Neural progenitor cell (in vitro differentiated cells): ENCODE results near the gene TENM3. TPM values are rescaled to one million over a fixed set of nuclear protein-coding genes. Genes with fewer than 3 reads are reported as not detected.

Experiments
- DNase-seq: peaks from one replicate; pipeline ENCODE4 v3.0.0-alpha.2; 2016; ENCODE audit warnings: low spot score
- H2AFZ ChIP-seq: fragments of 200-600 bp; sonication (generic); replicated peaks from 2 replicates; pipeline ENCODE4 v1.6.1; 2016; ENCODE audit warnings: antibody characterized with exemption
- H3F3A ChIP-seq: fragments of 200-600 bp; sonication (generic); 2 replicates; pipeline ENCODE4 v1.6.1; 2016; ENCODE audit warnings: antibody characterized with exemption, low read depth
- H3K27ac ChIP-seq: fragments of 200-600 bp; sonication (generic); 2 replicates; pipeline ENCODE4 v1.5.1; 2016; ENCODE audit warnings: mild to moderate bottlenecking
- H3K27me3 ChIP-seq: fragments of 200-600 bp; sonication (generic); 2 replicates; pipeline ENCODE4 v1.6.1; 2016; ENCODE audit warnings: mild to moderate bottlenecking, moderate library complexity
- H3K36me3 ChIP-seq: fragments of 200-600 bp; sonication (generic); 2 replicates; pipeline ENCODE4 v1.5.1; 2016
- H3K4me1 ChIP-seq: fragments of 200-600 bp; sonication (generic); 2 replicates; pipeline ENCODE4 v1.6.1; 2016; ENCODE audit warnings: mixed run types
- H3K4me2 ChIP-seq: fragments of 200-600 bp; sonication (generic); 2 replicates; pipeline ENCODE4 v1.6.1; 2016
- H3K4me3 ChIP-seq: fragments of 200-600 bp; sonication (generic); 2 replicates; pipeline ENCODE4 v1.5.1; 2016
- H3K79me2 ChIP-seq: fragments of 200-600 bp; sonication (generic); 2 replicates; pipeline ENCODE4 v1.6.1; 2016; ENCODE audit warnings: low read depth
- H3K9ac ChIP-seq: fragments of 200-600 bp; sonication (generic); 2 replicates; pipeline ENCODE4 v1.6.1; 2016
- H3K9me3 ChIP-seq: fragments of 200-600 bp; sonication (generic); 2 replicates; pipeline ENCODE4 v1.5.1; 2016; ENCODE audit warnings: low read depth
- H4K20me1 ChIP-seq: fragments of 200-600 bp; sonication (generic); 2 replicates; pipeline ENCODE4 v1.6.1; 2016; ENCODE audit warnings: low read depth
- H3K27ac Mint-ChIP-seq: 3 replicates; pipeline ENCODE4 v1.8.0; 2021; ENCODE audit warnings: mixed read lengths
- H3K27me3 Mint-ChIP-seq: 2 replicates; pipeline ENCODE4 v1.8.0; 2022; ENCODE audit warnings: low read depth, mild to moderate bottlenecking, inconsistent platforms, moderate library complexity, mixed read lengths; ENCODE audit not compliant: insufficient read depth
- H3K36me3 Mint-ChIP-seq: 3 replicates; pipeline ENCODE4 v1.8.0; 2021; ENCODE audit warnings: mixed read lengths
- H3K4me1 Mint-ChIP-seq: 3 replicates; pipeline ENCODE4 v1.8.0; 2021; ENCODE audit warnings: mixed read lengths
- H3K4me3 Mint-ChIP-seq: 3 replicates; pipeline ENCODE4 v1.8.0; 2021; ENCODE audit warnings: mild to moderate bottlenecking, moderate library complexity, mixed read lengths
- H3K9me3 Mint-ChIP-seq: 3 replicates; pipeline ENCODE4 v1.8.0; 2020; ENCODE audit warnings: mixed read lengths
- CTCF ChIP-seq: fragments of 200-600 bp; sonication (generic); IDR thresholded peaks from 2 replicates; pipeline ENCODE4 v1.5.1; 2017; ENCODE audit warnings: antibody characterized with exemption, mild to moderate bottlenecking
- EZH2 ChIP-seq: fragments of 200-600 bp; sonication (generic); IDR thresholded peaks from 2 replicates; pipeline ENCODE4 v1.6.1; 2017; ENCODE audit warnings: antibody characterized with exemption, mild to moderate bottlenecking, moderate library complexity
- EZH2phosphoT487 ChIP-seq: fragments of 200-600 bp; sonication (generic); IDR thresholded peaks from 2 replicates; pipeline ENCODE4 v1.6.1; 2017; ENCODE audit warnings: antibody characterized with exemption
- total RNA-seq: library from RNA; depleted of rRNA; stranded (reverse); fragments of >200 nt; gene quantifications from 2 replicates; pipeline ENCODE4 v1.2.3, GENCODE V29; 2015; ENCODE audit warnings: low replicate concordance

The TENM3 gene
- total RNA-seq, 1 donor from 2014 or later, result 78.7 TPM

- Mint-ChIP-seq H3K4me3 (no peak overlapping the region), H3K27me3 (peaks cover 5% of the 10 kb centered on the region), H3K4me1 (peaks cover 44% of the 10 kb centered on the region), H3K9me3 (no peaks in the 10 kb centered on the region), H3K27ac (peak overlapping the region; percentile 82), H3K36me3 (no peaks in the 10 kb centered on the region)
- Histone ChIP-seq H4K20me1 (no peaks in the 10 kb centered on the region), H3K9ac (no peak overlapping the region), H3K4me1 (peaks cover 27% of the 10 kb centered on the region), H3K79me2 (no peaks in the 10 kb centered on the region), H3K27ac (no peak overlapping the region), H2AFZ (no peak overlapping the region), H3K4me3 (no peak overlapping the region), H3K4me2 (peak overlapping the region; percentile 42), H3K27me3 (no peaks in the 10 kb centered on the region), H3K36me3 (no peaks in the 10 kb centered on the region), H3F3A (peaks cover 16% of the 10 kb centered on the region), H3K9me3 (no peaks in the 10 kb centered on the region)
- DNase-seq, result no peak
- no peak for TF ChIP-seq CTCF
- no peak for TF ChIP-seq EZH2phosphoT487
- TF ChIP-seq EZH2, result no peak
These were observed 583.2 kb downstream of the TENM3 start for GRCh38 chr4:182826391-182826790.

- no peak overlapping the region for H3K9ac ChIP-seq
- peaks cover 5% of the 10 kb centered on the region for H3K27me3 Mint-ChIP-seq
- peaks cover 44% of the 10 kb centered on the region for H3K4me1 Mint-ChIP-seq
- H3K79me2 ChIP-seq, result no peaks in the 10 kb centered on the region
- H3K9me3 ChIP-seq, result no peaks in the 10 kb centered on the region
- no peaks in the 10 kb centered on the region for H4K20me1 ChIP-seq
- TF ChIP-seq CTCF (no peak), EZH2 (no peak), EZH2phosphoT487 (no peak)
- no peaks in the 10 kb centered on the region for H3K27me3 ChIP-seq
- no peak overlapping the region for H3K27ac ChIP-seq
- H3F3A ChIP-seq, result peaks cover 16% of the 10 kb centered on the region
- no peak overlapping the region for H3K4me3 ChIP-seq
- H3K9me3 Mint-ChIP-seq, result no peaks in the 10 kb centered on the region
- no peak overlapping the region for H2AFZ ChIP-seq
- no peak for DNase-seq
- no peak overlapping the region for H3K4me2 ChIP-seq
- H3K27ac Mint-ChIP-seq, result no peak overlapping the region
- no peak overlapping the region for H3K4me3 Mint-ChIP-seq
- H3K36me3 ChIP-seq, result no peaks in the 10 kb centered on the region
- H3K4me1 ChIP-seq, result peaks cover 27% of the 10 kb centered on the region
- H3K36me3 Mint-ChIP-seq, result no peaks in the 10 kb centered on the region
These were observed 584.0 kb downstream of the TENM3 start for GRCh38 chr4:182827166-182827565.

GRCh38 chr4:182827954-182828353, 584.8 kb downstream of the TENM3 start:
- Histone ChIP-seq H4K20me1 (no peaks in the 10 kb centered on the region), H3K4me2 (peak overlapping the region; percentile 24)

More at GRCh38 chr4:182827954-182828353, 584.8 kb downstream of the TENM3 start:
- DNase-seq, result no peak
- no peaks in the 10 kb centered on the region for H3K36me3 Mint-ChIP-seq
- peak overlapping the region; percentile 86 for H3K27ac Mint-ChIP-seq
- Histone ChIP-seq H3K27me3 (no peaks in the 10 kb centered on the region), H3K9ac (no peak overlapping the region), H2AFZ (peak overlapping the region; percentile 10), H3F3A (peaks cover 16% of the 10 kb centered on the region), H3K27ac (no peak overlapping the region), H3K4me3 (no peak overlapping the region), H3K9me3 (no peaks in the 10 kb centered on the region), H3K36me3 (no peaks in the 10 kb centered on the region), H3K4me1 (peaks cover 27% of the 10 kb centered on the region), H3K79me2 (no peaks in the 10 kb centered on the region)
- H3K4me3 Mint-ChIP-seq, result no peak overlapping the region
- TF ChIP-seq CTCF, result no peak
- TF ChIP-seq EZH2, result no peak
- TF ChIP-seq EZH2phosphoT487, result no peak
- H3K9me3 Mint-ChIP-seq, result peaks cover 4% of the 10 kb centered on the region
- peaks cover 8% of the 10 kb centered on the region for H3K27me3 Mint-ChIP-seq
- H3K4me1 Mint-ChIP-seq, result peaks cover 44% of the 10 kb centered on the region
